ENCODE data around the gene CDC73. TPM values are rescaled to one million over a fixed set of nuclear protein-coding genes. Genes with fewer than 3 reads are reported as not detected.

The CDC73 gene
- total RNA-seq, 1 experiment from 2014 or later: 62.5 TPM

GRCh38 chr1:193234530-193234929 lies 112.7 kb downstream of the CDC73 start:
- Histone ChIP-seq H3K27ac (ENCODE audit: insufficient read length, low read depth, low read length) (no peak overlapping the region), H3K4ac (ENCODE audit: low read depth, low read length) (no peak overlapping the region), H2AK5ac (ENCODE audit: insufficient read length, low read length) (no peak overlapping the region), H2BK15ac (ENCODE audit: low read depth, low read length) (no peak overlapping the region), H3K14ac (ENCODE audit: insufficient read depth, low read length) (no peak overlapping the region), H3K4me1 (ENCODE audit: insufficient read depth, low read length) (no peaks in the 10 kb centered on the region), H2BK12ac (ENCODE audit: insufficient read length, low read depth, low read length) (no peak overlapping the region), H2BK5ac (ENCODE audit: insufficient read length, low read length) (no peak overlapping the region), H3K18ac (ENCODE audit: insufficient read length, low read depth, low read length) (no peak overlapping the region), H2AFZ (ENCODE audit: low read length) (no peak overlapping the region), H4K91ac (ENCODE audit: insufficient read length, low read depth, low read length) (no peak overlapping the region), H3K56ac (ENCODE audit: insufficient read length, low read depth, low read length) (no peak overlapping the region), H3K27me3 (ENCODE audit: insufficient read depth, low read length) (no peaks in the 10 kb centered on the region), H3T11ph (ENCODE audit: low read length) (no peak overlapping the region), H3K23me2 (ENCODE audit: insufficient read length, low read depth, low read length, poor library complexity, severe bottlenecking) (no peaks in the 10 kb centered on the region), H3K79me2 (ENCODE audit: insufficient read depth, low read length) (no peaks in the 10 kb centered on the region), H4K8ac (replicated peaks; ENCODE audit: insufficient read length, low read depth, low read length) (no peak overlapping the region), H2BK20ac (ENCODE audit: low read depth, low read length, poor library complexity, severe bottlenecking) (no peak overlapping the region), H3K23ac (ENCODE audit: insufficient read length, low read depth, low read length) (no peak overlapping the region), H3K9ac (ENCODE audit: extremely low read depth, insufficient read length, low read length) (no peak overlapping the region), H3K79me1 (ENCODE audit: insufficient read depth, low read depth, low read length, poor library complexity, severe bottlenecking) (no peaks in the 10 kb centered on the region), H4K5ac (ENCODE audit: insufficient read length, low read depth, low read length) (no peak overlapping the region), H4K20me1 (ENCODE audit: control insufficient read depth, insufficient read depth, insufficient read length) (no peaks in the 10 kb centered on the region), H2BK120ac (ENCODE audit: low read depth, low read length, poor library complexity, severe bottlenecking) (no peak overlapping the region), H3K9me3 (ENCODE audit: control insufficient read depth, low read depth, low read length) (no peaks in the 10 kb centered on the region), H3K4me2 (ENCODE audit: insufficient read depth, insufficient read length, low read length) (no peak overlapping the region)
- no CpG with 5 or more reads among the region's 1 CpG for WGBS (ENCODE audit: extremely low coverage, insufficient read length, low lambda C conversion rate)
- Mint-ChIP-seq H3K36me3 (ENCODE audit: insufficient read depth in 1 of 3, low read depth in 3 of 3) (peaks cover 2 to 23% (median 5%) of the 10 kb centered on the region in 3 experiments; a peak in 5 of 7 replicates), H3K27ac (0 out of 7 replicates have a peak overlapping the region, but pooled peaks of 1 of the 3 experiments have one; percentile 55), H3K4me3 (no peak overlapping the region), H3K9me3 (no peaks in the 10 kb centered on the region), H3K27me3 (ENCODE audit: low read depth) (no peaks in the 10 kb centered on the region), H3K4me1 (no peaks in the 10 kb centered on the region)
- TF ChIP-seq CTCF (conservative IDR thresholded peaks at IDR 0.05): no peak
- DNase-seq: no peak

Data from H9 (cell line).